Stimulated activated CD4-positive, alpha-beta T cell treated with anti-CD3 and anti-CD28 coated beads, Interleukin-12 subunit alpha, Interleukin-12 subunit beta, amount 100 ng/mL, for 24 hours (primary cell): ENCODE data around the gene SLC43A3.

Experiments
- DNase-seq, 2 experiments: peaks; one replicate each; pipeline ENCODE4 v3.0.0-alpha.2; 2020; ENCODE audit warnings: low read depth in 2 of 2

Gene SLC43A3

GRCh38 chr11:57426929-57427726, at the start of gene SLC43A3:
Gene SLC43A3 (minus strand): TSS chr11:57427121. CDS start chr11:57426172, 949 bp downstream.
- DNase-seq, result peak; percentile 63 to 81

- DNase-seq, result no peak
These were observed 49.3 kb upstream of the SLC43A3 start for GRCh38 chr11:57476047-57476756.

GRCh38 chr11:57475671-57476046, 48.7 kb upstream of the SLC43A3 start:
- no peak for DNase-seq

- no peak for DNase-seq
These were observed 48.3 kb upstream of the SLC43A3 start for GRCh38 chr11:57475191-57475590.

GRCh38 chr11:57474803-57475115, 47.8 kb upstream of the SLC43A3 start:
- no peak for DNase-seq

GRCh38 chr11:57474017-57474802, 47.3 kb upstream of the SLC43A3 start:
- DNase-seq, result no peak

- DNase-seq, result no peak
These were observed 46.4 kb upstream of the SLC43A3 start for GRCh38 chr11:57473285-57473841.

GRCh38 chr11:57471496-57471895, 44.6 kb upstream of the SLC43A3 start:
- DNase-seq, result no peak

- no peak for DNase-seq
These were observed 42.3 kb upstream of the SLC43A3 start for GRCh38 chr11:57469268-57469667.

GRCh38 chr11:57468276-57468675, 41.4 kb upstream of the SLC43A3 start:
- no peak for DNase-seq

- DNase-seq, result no peak
These were observed 40.7 kb upstream of the SLC43A3 start for GRCh38 chr11:57467508-57468157.

- no peak for DNase-seq
These were observed 39.8 kb upstream of the SLC43A3 start for GRCh38 chr11:57466680-57467079.

GRCh38 chr11:57464539-57465181, 37.7 kb upstream of the SLC43A3 start:
- no peak for DNase-seq

- no peak for DNase-seq
These were observed 37.0 kb upstream of the SLC43A3 start for GRCh38 chr11:57463671-57464538.

GRCh38 chr11:57462597-57462996, 35.7 kb upstream of the SLC43A3 start:
- DNase-seq, result no peak

- DNase-seq, result no peak
These were observed 35.0 kb upstream of the SLC43A3 start for GRCh38 chr11:57461841-57462489.

- no peak for DNase-seq
These were observed 34.1 kb upstream of the SLC43A3 start for GRCh38 chr11:57460758-57461749.

GRCh38 chr11:57460022-57460757, 33.3 kb upstream of the SLC43A3 start, which contains the start of gene RTN4RL2:
Gene RTN4RL2 (plus strand): TSS chr11:57460528. CDS start chr11:57460866, 338 bp downstream.
- no peak for DNase-seq
